Activated CD4-positive, alpha-beta T cell treated with anti-CD3 and anti-CD28 coated beads, Interleukin-2, amount 50 U/mL, for 24 hours (primary cell): ENCODE data around the gene XRCC2.

ENCODE experiments used
- DNase-seq, 2 donors: peaks; one replicate each; pipeline ENCODE4 v3.0.0-alpha.2; 2020; ENCODE audit warnings: low read depth in 1 of 2, low spot score in 1 of 2

Gene XRCC2

GRCh38 chr7:152617056-152617455 is 58.9 kb downstream of the XRCC2 start:
- DNase-seq = no peak

GRCh38 chr7:152615031-152615741 is 60.8 kb downstream of the XRCC2 start:
- no peak for DNase-seq

- DNase-seq = no peak
Observed at GRCh38 chr7:152608656-152609055, 67.3 kb downstream of the XRCC2 start.

- no peak for DNase-seq
Observed at GRCh38 chr7:152608208-152608607, 67.7 kb downstream of the XRCC2 start.

GRCh38 chr7:152607007-152607406 is 68.9 kb downstream of the XRCC2 start:
- DNase-seq = no peak

GRCh38 chr7:152602962-152603361 is 73.0 kb downstream of the XRCC2 start:
- no peak for DNase-seq

GRCh38 chr7:152601305-152601798 is 74.6 kb downstream of the XRCC2 start:
- no peak for DNase-seq

GRCh38 chr7:152600266-152600665 is 75.7 kb downstream of the XRCC2 start:
- DNase-seq = no peak

GRCh38 chr7:152597507-152597906 is 78.4 kb downstream of the XRCC2 start:
- no peak for DNase-seq

- DNase-seq = no peak
Observed at GRCh38 chr7:152596824-152597223, 79.1 kb downstream of the XRCC2 start.
